ENCODE data around the gene YIPF2.
"Not testable (repeated sequence)": the region's sequence is repeated elsewhere in the genome, so short reads cannot be mapped to it uniquely, and the experiment has no call there.

Gene YIPF2

GRCh38 chr19:10941649-10942048, 13.2 kb upstream of the YIPF2 start:
- H3K27me3 ChIP-seq (replicated peaks in 2 of 5; ENCODE audit: control insufficient read depth in 4 of 5, insufficient read depth in 5 of 5, low read length in 4 of 5); H3K27ac ChIP-seq (ENCODE audit: insufficient read depth in 1 of 2, low read depth in 1 of 2, low read length in 2 of 2, poor library complexity in 1 of 2, severe bottlenecking in 2 of 2); H3K36me3 ChIP-seq (ENCODE audit: control insufficient read depth in 4 of 4, insufficient read depth in 4 of 4, low read length in 3 of 4); DNase-seq; POLR2A ChIA-PET; H3K9me3 ChIP-seq (ENCODE audit: control extremely low read depth in 1 of 5, control insufficient read depth in 4 of 5, insufficient read depth in 2 of 5, low read depth in 1 of 5, low read length in 4 of 5); H3K4me1 ChIP-seq (ENCODE audit: control extremely low read depth in 1 of 4, control insufficient read depth in 4 of 4, insufficient read depth in 4 of 4, low read length in 3 of 4); H3K4me3 ChIP-seq (ENCODE audit: control insufficient read depth in 1 of 7, extremely low read depth in 1 of 7, insufficient read depth in 4 of 7, low read depth in 2 of 7, low read length in 6 of 7): not testable (repeated sequence)
- 92% methylated on average over 7 of the region's 14 CpGs for WGBS (ENCODE audit: insufficient coverage)
- CTCF ChIA-PET = interaction anchor here (0.6 to 3.0 kb wide), 15 partner anchors 11 to 75 kb away, joined by 3 to 14 read pairs (median 3); partner anchors contain the start of gene SMARCA4

- Histone ChIP-seq H3K36me3 (ENCODE audit: control insufficient read depth in 4 of 4, insufficient read depth in 4 of 4, low read length in 3 of 4) (peaks cover 0 to 3% (median 1%) of the 10 kb centered on the region in 4 experiments), H3K27ac (ENCODE audit: insufficient read depth in 1 of 2, low read depth in 1 of 2, low read length in 2 of 2, poor library complexity in 1 of 2, severe bottlenecking in 2 of 2) (no peak overlapping the region), H3K27me3 (replicated peaks in 2 of 5; ENCODE audit: control insufficient read depth in 4 of 5, insufficient read depth in 5 of 5, low read length in 4 of 5) (no peaks in the 10 kb centered on the region), H3K9me3 (ENCODE audit: control extremely low read depth in 1 of 5, control insufficient read depth in 4 of 5, insufficient read depth in 2 of 5, low read depth in 1 of 5, low read length in 4 of 5) (no peaks in the 10 kb centered on the region), H3K4me3 (ENCODE audit: control insufficient read depth in 1 of 7, extremely low read depth in 1 of 7, insufficient read depth in 4 of 7, low read depth in 2 of 7, low read length in 6 of 7) (peak overlapping the region in 3 of 7 experiments; percentile 29 to 70 (median 34)), H3K4me1 (ENCODE audit: control extremely low read depth in 1 of 4, control insufficient read depth in 4 of 4, insufficient read depth in 4 of 4, low read length in 3 of 4) (peaks cover 0 to 6% (median 3%) of the 10 kb centered on the region in 4 experiments)
- ChIA-PET POLR2A (interaction anchor here (0.6 to 0.9 kb wide), 3 partner anchors 40 to 122 kb away, joined by 3 read pairs; no protein-coding TSS in a partner anchor), CTCF (interaction anchor here (0.6 to 3.1 kb wide), 16 partner anchors 8 to 108 kb away, joined by 3 to 13 read pairs (median 4); no protein-coding TSS in a partner anchor)
- WGBS (ENCODE audit: insufficient coverage) = 11% methylated on average over 8 of the region's 11 CpGs
- DNase-seq = peak; percentile 78 to 88 (median 79)
Measured at GRCh38 chr19:10936661-10937084, 8.2 kb upstream of the YIPF2 start.

- CTCF ChIA-PET = interaction anchor here (0.8 to 3.1 kb wide), 10 partner anchors 9 to 109 kb away, joined by 3 to 13 read pairs (median 4); no protein-coding TSS in a partner anchor
- WGBS (ENCODE audit: insufficient coverage) = 93% methylated on average over 9 of the region's 9 CpGs
- Histone ChIP-seq H3K27me3 (replicated peaks in 2 of 5; ENCODE audit: control insufficient read depth in 4 of 5, insufficient read depth in 5 of 5, low read length in 4 of 5) (no peaks in the 10 kb centered on the region), H3K4me3 (ENCODE audit: control insufficient read depth in 1 of 7, extremely low read depth in 1 of 7, insufficient read depth in 4 of 7, low read depth in 2 of 7, low read length in 6 of 7) (no peak overlapping the region), H3K27ac (ENCODE audit: insufficient read depth in 1 of 2, low read depth in 1 of 2, low read length in 2 of 2, poor library complexity in 1 of 2, severe bottlenecking in 2 of 2) (no peak overlapping the region), H3K9me3 (ENCODE audit: control extremely low read depth in 1 of 5, control insufficient read depth in 4 of 5, insufficient read depth in 2 of 5, low read depth in 1 of 5, low read length in 4 of 5) (no peaks in the 10 kb centered on the region), H3K36me3 (ENCODE audit: control insufficient read depth in 4 of 4, insufficient read depth in 4 of 4, low read length in 3 of 4) (peaks cover 0 to 7% (median 1%) of the 10 kb centered on the region in 4 experiments), H3K4me1 (ENCODE audit: control extremely low read depth in 1 of 4, control insufficient read depth in 4 of 4, insufficient read depth in 4 of 4, low read length in 3 of 4) (peaks cover 0 to 6% (median 3%) of the 10 kb centered on the region in 4 experiments)
- peak in 1 of 3 donors; percentile 41 for DNase-seq
- POLR2A ChIA-PET = no interaction called here
Measured at GRCh38 chr19:10935371-10936059, 7.1 kb upstream of the YIPF2 start.

- H3K9me3 ChIP-seq (ENCODE audit: control extremely low read depth in 1 of 5, control insufficient read depth in 4 of 5, insufficient read depth in 2 of 5, low read depth in 1 of 5, low read length in 4 of 5) = no peaks in the 10 kb centered on the region
- H3K4me1 ChIP-seq (ENCODE audit: control extremely low read depth in 1 of 4, control insufficient read depth in 4 of 4, insufficient read depth in 4 of 4, low read length in 3 of 4) = peaks cover 0 to 23% (median 21%) of the 10 kb centered on the region in 4 experiments
- peak overlapping the region in 1 of 2 experiments; percentile 81 for H3K27ac ChIP-seq (ENCODE audit: insufficient read depth in 1 of 2, low read depth in 1 of 2, low read length in 2 of 2, poor library complexity in 1 of 2, severe bottlenecking in 2 of 2)
- no peaks in the 10 kb centered on the region for H3K27me3 ChIP-seq (replicated peaks in 2 of 5; ENCODE audit: control insufficient read depth in 4 of 5, insufficient read depth in 5 of 5, low read length in 4 of 5)
- H3K36me3 ChIP-seq (ENCODE audit: control insufficient read depth in 4 of 4, insufficient read depth in 4 of 4, low read length in 3 of 4) = peaks cover 0 to 18% (median 8%) of the 10 kb centered on the region in 4 experiments
- CTCF ChIA-PET = interaction anchor here (1.6 to 2.5 kb wide), 2 partner anchors 13 to 65 kb away, joined by 3 to 8 read pairs; no protein-coding TSS in a partner anchor
- DNase-seq = peak in 1 of 3 donors; percentile 18
- H3K4me3 ChIP-seq (ENCODE audit: control insufficient read depth in 1 of 7, extremely low read depth in 1 of 7, insufficient read depth in 4 of 7, low read depth in 2 of 7, low read length in 6 of 7) = peak overlapping the region; percentile 77 to 97 (median 86)
- POLR2A ChIA-PET = no interaction called here
- 14% methylated on average over 26 of the region's 27 CpGs for WGBS (ENCODE audit: insufficient coverage)
Measured at GRCh38 chr19:10929402-10929794, 959 bp upstream of the YIPF2 start.

GRCh38 chr19:10927730-10928562, 493 bp downstream of the YIPF2 start:
- peaks cover 6 to 33% (median 18%) of the 10 kb centered on the region in 4 experiments for H3K36me3 ChIP-seq (ENCODE audit: control insufficient read depth in 4 of 4, insufficient read depth in 4 of 4, low read length in 3 of 4)
- 5% methylated on average over 24 of the region's 47 CpGs for WGBS (ENCODE audit: insufficient coverage)
- POLR2A ChIA-PET = interaction anchor here (0.6 kb wide), 1 partner anchor 145 kb away, joined by 3 read pairs; no protein-coding TSS in a partner anchor
- peak in 2 of 3 donors; percentile 35 to 53 for DNase-seq
- peaks cover 0 to 23% (median 21%) of the 10 kb centered on the region in 4 experiments for H3K4me1 ChIP-seq (ENCODE audit: control extremely low read depth in 1 of 4, control insufficient read depth in 4 of 4, insufficient read depth in 4 of 4, low read length in 3 of 4)
- peak overlapping the region; percentile 77 to 97 (median 86) for H3K4me3 ChIP-seq (ENCODE audit: control insufficient read depth in 1 of 7, extremely low read depth in 1 of 7, insufficient read depth in 4 of 7, low read depth in 2 of 7, low read length in 6 of 7)
- H3K27me3 ChIP-seq (replicated peaks in 2 of 5; ENCODE audit: control insufficient read depth in 4 of 5, insufficient read depth in 5 of 5, low read length in 4 of 5) = no peaks in the 10 kb centered on the region
- peak overlapping the region; percentile 33 to 81 for H3K27ac ChIP-seq (ENCODE audit: insufficient read depth in 1 of 2, low read depth in 1 of 2, low read length in 2 of 2, poor library complexity in 1 of 2, severe bottlenecking in 2 of 2)
- CTCF ChIA-PET = interaction anchor here (1.2 kb wide), 1 partner anchor 15 kb away, joined by 5 read pairs; no protein-coding TSS in a partner anchor
- no peaks in the 10 kb centered on the region for H3K9me3 ChIP-seq (ENCODE audit: control extremely low read depth in 1 of 5, control insufficient read depth in 4 of 5, insufficient read depth in 2 of 5, low read depth in 1 of 5, low read length in 4 of 5)

GRCh38 chr19:10924597-10924996, 3.8 kb downstream of the YIPF2 start:
- CTCF ChIA-PET = interaction anchor here (0.6 kb wide), 1 partner anchor 10 kb away, joined by 3 read pairs; no protein-coding TSS in a partner anchor
- peaks cover 6 to 56% (median 39%) of the 10 kb centered on the region in 4 experiments for H3K36me3 ChIP-seq (ENCODE audit: control insufficient read depth in 4 of 4, insufficient read depth in 4 of 4, low read length in 3 of 4)
- POLR2A ChIA-PET = no interaction called here
- H3K4me3 ChIP-seq (ENCODE audit: control insufficient read depth in 1 of 7, extremely low read depth in 1 of 7, insufficient read depth in 4 of 7, low read depth in 2 of 7, low read length in 6 of 7) = no peak overlapping the region
- peaks cover 0 to 17% (median 16%) of the 10 kb centered on the region in 4 experiments for H3K4me1 ChIP-seq (ENCODE audit: control extremely low read depth in 1 of 4, control insufficient read depth in 4 of 4, insufficient read depth in 4 of 4, low read length in 3 of 4)
- H3K9me3 ChIP-seq (ENCODE audit: control extremely low read depth in 1 of 5, control insufficient read depth in 4 of 5, insufficient read depth in 2 of 5, low read depth in 1 of 5, low read length in 4 of 5) = no peaks in the 10 kb centered on the region
- WGBS (ENCODE audit: insufficient coverage) = 95% methylated on average over 7 of the region's 13 CpGs
- no peak overlapping the region for H3K27ac ChIP-seq (ENCODE audit: insufficient read depth in 1 of 2, low read depth in 1 of 2, low read length in 2 of 2, poor library complexity in 1 of 2, severe bottlenecking in 2 of 2)
- no peaks in the 10 kb centered on the region for H3K27me3 ChIP-seq (replicated peaks in 2 of 5; ENCODE audit: control insufficient read depth in 4 of 5, insufficient read depth in 5 of 5, low read length in 4 of 5)
- no peak for DNase-seq

All from common myeloid progenitor, CD34-positive (primary cell).